ENCODE results near the gene QRICH2. TPM values are rescaled to one million over a fixed set of nuclear protein-coding genes. Genes with fewer than 3 reads are reported as not detected.
"Not testable (repeated sequence)": the region's sequence is repeated elsewhere in the genome, so short reads cannot be mapped to it uniquely, and the experiment has no call there.

The QRICH2 gene
- total RNA-seq, 4 donors from 2014 or later: 1.7 to 2.7 (median 2.0) TPM

DNA sequence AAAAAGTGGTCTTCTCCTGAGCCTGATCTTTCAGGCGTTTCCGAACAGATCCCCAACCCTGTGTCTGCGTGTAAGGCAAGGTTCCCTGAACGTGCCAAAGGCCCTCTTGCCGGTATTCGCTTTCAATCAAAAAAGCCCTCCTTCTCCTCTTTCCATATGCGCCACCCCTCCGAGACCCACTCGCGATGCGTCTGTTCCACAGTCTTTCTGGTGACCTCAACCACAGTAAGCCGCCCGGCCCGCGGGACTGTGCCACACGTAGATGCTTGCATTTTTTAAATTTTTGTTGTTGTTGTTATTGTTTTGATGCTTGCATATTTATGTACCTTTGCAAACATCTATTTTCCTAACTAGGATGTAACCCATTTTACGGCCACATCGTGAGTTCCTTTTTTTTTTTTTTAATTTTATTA lies 46.2 kb upstream of the QRICH2 start:
- Histone ChIP-seq H3K27ac (peak overlapping the region in 3 of 4 donors; percentile 88 to 90 (median 89)), H3K36me3 (no peaks in the 10 kb centered on the region), H3K27me3 (no peaks in the 10 kb centered on the region)

DNA sequence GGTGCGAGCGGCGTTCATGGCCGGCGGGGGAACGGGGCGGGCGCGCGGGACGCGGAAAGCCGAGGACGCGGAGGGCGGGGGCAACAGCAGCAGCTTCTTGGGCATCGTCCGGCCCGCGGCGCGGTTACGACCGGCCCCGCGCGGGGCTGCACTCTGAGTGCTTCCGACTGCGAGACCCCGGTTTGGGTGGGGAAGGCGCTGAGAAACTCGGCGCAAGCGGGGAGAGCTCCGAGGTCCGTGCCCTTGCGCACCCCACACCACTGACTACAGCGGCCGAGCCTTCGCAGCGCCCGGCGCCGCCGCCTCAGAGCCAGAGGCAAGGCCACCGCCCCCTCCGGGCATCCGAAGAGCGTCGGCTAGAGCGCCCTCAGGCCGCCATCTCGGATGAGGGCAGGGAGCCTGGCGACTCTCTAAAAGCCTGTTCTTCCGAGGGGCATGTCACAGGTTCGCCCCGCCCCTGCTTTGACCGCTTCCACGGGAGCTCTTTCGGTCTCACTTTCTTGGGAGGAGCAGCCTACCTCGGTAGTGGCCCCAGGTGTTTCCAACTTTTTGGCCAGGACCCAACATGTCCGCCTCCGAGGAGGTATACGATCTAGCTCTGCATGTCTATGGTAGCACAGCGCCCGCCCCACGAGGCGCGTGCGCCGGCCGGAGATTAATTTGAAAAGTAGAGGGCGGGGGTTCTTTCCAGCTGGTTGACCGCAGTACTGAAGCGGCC lies 45.7 kb upstream of the QRICH2 start, which contains the start of gene PRPSAP1:
Gene PRPSAP1, minus strand, starts transcription at position 318 of the 718 bp plus-strand sequence. Its CDS starts 213 bp downstream, at position 105.
- Histone ChIP-seq H3K27ac (peak within 1 kb of the TSS; percentile 44 to 90 (median 88)), H3K4me3 (peak within 1 kb of the TSS; percentile 95 to 97), H3K27me3 (no peaks in the 10 kb centered on the region), H3K4me1 (peaks cover 0 to 27% (median 4%) of the 10 kb centered on the region in 3 donors), H3K9me3 (no peaks in the 10 kb centered on the region), H3K36me3 (no peaks in the 10 kb centered on the region)
- ATAC-seq: peak; percentile 98
- TF ChIP-seq EP300 (IDR thresholded peaks at IDR 0.05): no peak
- TF ChIP-seq POLR2AphosphoS5 (IDR thresholded peaks at IDR 0.05): peak; percentile 74
- TF ChIP-seq, protein P1, sequence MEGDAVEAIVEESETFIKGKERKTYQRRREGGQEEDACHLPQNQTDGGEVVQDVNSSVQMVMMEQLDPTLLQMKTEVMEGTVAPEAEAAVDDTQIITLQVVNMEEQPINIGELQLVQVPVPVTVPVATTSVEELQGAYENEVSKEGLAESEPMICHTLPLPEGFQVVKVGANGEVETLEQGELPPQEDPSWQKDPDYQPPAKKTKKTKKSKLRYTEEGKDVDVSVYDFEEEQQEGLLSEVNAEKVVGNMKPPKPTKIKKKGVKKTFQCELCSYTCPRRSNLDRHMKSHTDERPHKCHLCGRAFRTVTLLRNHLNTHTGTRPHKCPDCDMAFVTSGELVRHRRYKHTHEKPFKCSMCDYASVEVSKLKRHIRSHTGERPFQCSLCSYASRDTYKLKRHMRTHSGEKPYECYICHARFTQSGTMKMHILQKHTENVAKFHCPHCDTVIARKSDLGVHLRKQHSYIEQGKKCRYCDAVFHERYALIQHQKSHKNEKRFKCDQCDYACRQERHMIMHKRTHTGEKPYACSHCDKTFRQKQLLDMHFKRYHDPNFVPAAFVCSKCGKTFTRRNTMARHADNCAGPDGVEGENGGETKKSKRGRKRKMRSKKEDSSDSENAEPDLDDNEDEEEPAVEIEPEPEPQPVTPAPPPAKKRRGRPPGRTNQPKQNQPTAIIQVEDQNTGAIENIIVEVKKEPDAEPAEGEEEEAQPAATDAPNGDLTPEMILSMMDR (IDR thresholded peaks at IDR 0.05): peak in 3 of 4 experiments; percentile 55 to 72 (median 56)
- TF ChIP-seq POLR2A (IDR thresholded peaks at IDR 0.05): peak; percentile 70 to 81
- 0% methylated on average over 1 to 3 of the region's 75 CpGs for WGBS, 2 donors (ENCODE audit: low coverage in 1 of 2)

More for the DNA sequence above, 46.2 kb upstream of the QRICH2 start:
- TF ChIP-seq EP300 (IDR thresholded peaks at IDR 0.05) (no peak), POLR2A (IDR thresholded peaks at IDR 0.05) (no peak)
- no peak for ATAC-seq
- Histone ChIP-seq H3K9me3 (no peaks in the 10 kb centered on the region), H3K4me1 (peaks cover 0 to 27% (median 4%) of the 10 kb centered on the region in 3 donors), H3K4me3 (peak overlapping the region; percentile 95 to 97)
- 1 to 2% methylated on average over 15 to 18 of the region's 18 CpGs for WGBS, 2 donors (ENCODE audit: low coverage in 1 of 2)

DNA sequence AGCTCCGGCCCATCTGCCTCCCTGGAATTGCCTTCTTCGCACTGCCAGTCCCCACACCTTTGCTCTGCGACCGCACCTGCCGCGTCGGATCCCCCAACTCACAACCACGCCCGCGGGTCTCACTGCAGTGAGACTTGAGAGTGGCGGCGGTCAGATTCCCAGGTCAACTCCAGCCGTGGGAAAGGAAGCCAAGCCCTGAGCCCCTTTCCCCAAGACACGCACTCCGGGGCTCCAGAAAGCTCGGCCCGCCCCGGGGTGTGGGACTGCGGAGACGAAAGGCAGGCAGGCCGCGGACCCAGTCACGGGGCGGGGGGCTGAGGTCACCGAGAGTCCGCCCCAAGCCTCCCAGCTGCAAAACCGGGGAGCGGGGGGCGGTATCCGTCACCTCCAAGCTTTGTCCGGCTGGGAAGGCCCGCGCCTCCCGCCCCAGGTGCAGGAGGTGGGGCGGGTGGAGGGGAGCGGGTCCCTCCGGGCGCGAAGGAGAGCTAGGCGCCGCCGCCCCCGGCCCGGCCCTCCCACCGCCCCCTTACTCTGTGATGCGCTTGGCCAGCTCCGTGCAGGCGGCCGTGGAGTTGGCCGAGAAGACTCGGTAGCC lies 45.0 kb upstream of the QRICH2 start:
- Histone ChIP-seq H3K4me1 (peaks cover 0 to 27% (median 4%) of the 10 kb centered on the region in 3 donors), H3K27ac (peak overlapping the region; percentile 44 to 90 (median 88)), H3K4me3 (peak overlapping the region; percentile 95 to 97), H3K27me3 (no peaks in the 10 kb centered on the region), H3K9me3 (no peaks in the 10 kb centered on the region), H3K36me3 (peaks cover 0 to 5% of the 10 kb centered on the region in 2 donors)
- TF ChIP-seq EP300 (IDR thresholded peaks at IDR 0.05): no peak
- TF ChIP-seq, protein P1 (IDR thresholded peaks at IDR 0.05): no peak
- no peak for TF ChIP-seq POLR2AphosphoS5 (IDR thresholded peaks at IDR 0.05)
- TF ChIP-seq POLR2A (IDR thresholded peaks at IDR 0.05): no peak
- ATAC-seq: no peak
- WGBS, 2 donors (ENCODE audit: low coverage in 1 of 2): 1 to 10% methylated on average over 2 to 22 of the region's 51 CpGs

DNA sequence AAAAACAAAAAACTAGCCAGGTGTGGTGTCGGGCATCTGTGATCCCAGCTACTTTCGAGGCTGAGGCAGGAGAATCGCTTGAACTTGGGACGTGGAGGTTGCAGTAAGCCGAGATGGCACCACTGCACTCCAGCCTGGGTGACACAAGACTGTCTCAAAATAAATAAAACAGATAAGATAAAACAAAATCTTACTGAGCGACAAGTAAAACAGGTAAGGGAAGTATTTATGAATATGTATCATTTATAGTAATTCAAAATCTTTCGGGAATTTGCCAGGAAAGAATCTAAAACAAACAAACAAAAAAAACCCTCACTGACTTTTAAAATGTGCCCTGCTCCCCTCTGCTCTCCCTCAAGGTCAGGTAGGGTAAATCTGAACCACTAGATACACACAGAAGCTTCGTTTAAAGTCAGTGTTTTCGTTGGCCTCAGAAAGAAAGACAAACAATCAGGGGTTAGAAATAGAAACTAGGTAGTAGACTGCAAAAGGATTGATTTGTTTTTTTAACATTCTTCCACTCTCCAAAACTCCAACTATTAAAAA lies 43.5 kb upstream of the QRICH2 start:
- H3K4me3 ChIP-seq: no peak overlapping the region
- H3K4me1 ChIP-seq: peaks cover 0 to 27% (median 4%) of the 10 kb centered on the region in 3 donors
- TF ChIP-seq EP300 (IDR thresholded peaks at IDR 0.05) (no peak), POLR2A (IDR thresholded peaks at IDR 0.05) (no peak)
- TF ChIP-seq, protein P1 (IDR thresholded peaks at IDR 0.05): no peak
- whole genome bisulfite sequencing, 2 donors (ENCODE audit: low coverage in 1 of 2): 73 to 76% methylated on average over 8 to 9 of the region's 9 CpGs
- no peak overlapping the region for H3K27ac ChIP-seq
- H3K9me3 ChIP-seq: no peaks in the 10 kb centered on the region
- H3K27me3 ChIP-seq: no peaks in the 10 kb centered on the region
- no peak for ATAC-seq
- H3K36me3 ChIP-seq: peaks cover 0 to 20% of the 10 kb centered on the region in 2 donors

DNA sequence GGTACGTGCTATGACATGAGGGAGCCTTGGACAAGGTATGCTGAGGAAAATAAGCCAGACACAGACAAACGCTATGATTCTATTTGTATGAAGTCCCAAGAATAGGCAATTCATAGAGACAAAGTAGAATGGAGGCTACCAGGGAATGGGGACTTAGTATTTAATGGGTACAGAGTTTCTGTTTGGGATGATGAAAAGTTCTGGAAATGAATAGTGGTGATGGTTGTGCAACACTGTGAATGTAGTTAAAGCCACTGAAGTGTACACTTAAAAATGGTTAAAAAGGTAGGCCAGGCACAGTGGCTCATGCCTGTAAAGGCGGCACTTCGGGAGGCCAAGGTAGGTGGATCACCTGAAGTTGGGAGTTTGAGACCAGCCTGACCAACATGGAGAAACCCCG lies 42.4 kb upstream of the QRICH2 start:
- Histone ChIP-seq H3K27me3 (no peaks in the 10 kb centered on the region), H3K27ac (no peak overlapping the region), H3K9me3 (no peaks in the 10 kb centered on the region), H3K4me3 (no peak overlapping the region), H3K36me3 (peaks cover 0 to 31% of the 10 kb centered on the region in 2 donors), H3K4me1 (peaks cover 0 to 27% (median 4%) of the 10 kb centered on the region in 3 donors)
- 85 to 96% methylated on average over 3 to 5 of the region's 5 CpGs for WGBS, 2 donors (ENCODE audit: low coverage in 1 of 2)
- TF ChIP-seq POLR2A (IDR thresholded peaks at IDR 0.05) (no peak), POLR2AphosphoS5 (IDR thresholded peaks at IDR 0.05) (no peak), EP300 (IDR thresholded peaks at IDR 0.05) (no peak)
- TF ChIP-seq, protein P1 (IDR thresholded peaks at IDR 0.05): no peak
- ATAC-seq: no peak

DNA sequence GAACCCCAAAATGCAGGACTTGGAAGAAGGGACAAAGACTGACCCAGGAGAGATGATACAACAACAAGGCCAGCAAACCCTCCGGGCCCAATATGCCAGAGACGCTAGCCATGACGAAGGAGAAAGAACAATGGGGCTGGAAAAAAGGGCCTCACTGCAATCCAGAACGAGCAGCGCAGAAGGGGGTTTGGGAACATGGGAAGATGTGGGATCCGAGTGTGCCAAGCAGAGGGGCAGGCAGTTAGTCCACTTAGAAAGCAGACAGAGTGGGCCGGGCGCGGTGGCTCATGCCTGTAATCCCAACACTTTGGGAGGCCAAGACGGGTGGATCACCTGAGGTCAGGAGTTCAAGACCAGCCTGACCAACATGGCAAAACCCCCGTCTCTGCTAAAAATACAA lies 38.9 kb upstream of the QRICH2 start:
- WGBS, 2 donors (ENCODE audit: low coverage in 1 of 2): 84% methylated on average over 5 of the region's 11 CpGs; no CpG with 5 or more reads in 1 of the 2 donors
- H3K9me3 ChIP-seq, H3K27me3 ChIP-seq, H3K27ac ChIP-seq, ATAC-seq, H3K4me3 ChIP-seq, H3K4me1 ChIP-seq: not testable (repeated sequence)
- H3K36me3 ChIP-seq: peaks cover 0 to 65% of the 10 kb centered on the region in 2 donors

Data from gastroesophageal sphincter (tissue), 4 donors.